ENCODE data around the gene GRPEL2.

The GRPEL2 gene

DNA sequence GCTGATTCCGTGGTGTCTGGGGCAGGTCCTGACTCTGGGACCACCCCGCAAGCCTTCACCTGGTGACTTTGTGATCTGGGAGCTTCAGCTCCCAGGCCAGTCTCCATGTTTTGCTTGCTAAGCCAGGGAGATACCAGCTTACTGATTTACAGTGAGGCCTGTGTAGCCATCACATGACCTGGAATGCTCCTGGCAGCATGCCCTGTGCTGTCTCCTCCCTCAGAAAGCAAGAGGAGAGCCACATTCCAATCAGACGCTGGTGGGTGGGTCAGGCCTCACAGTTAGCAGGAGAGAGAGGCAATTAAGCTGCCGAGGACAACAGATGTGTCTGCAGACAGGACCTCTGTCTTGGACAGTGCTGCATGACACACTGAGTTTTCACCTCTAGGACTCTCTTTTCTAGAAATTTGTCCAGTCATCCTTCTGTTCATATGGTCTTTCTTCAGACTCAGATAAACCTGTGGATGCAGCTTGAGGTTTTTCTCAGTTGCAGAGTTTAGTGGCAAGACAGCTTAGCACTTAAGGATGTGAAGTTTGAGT lies 24.4 kb upstream of the GRPEL2 start:
- no peak for DNase-seq

DNA sequence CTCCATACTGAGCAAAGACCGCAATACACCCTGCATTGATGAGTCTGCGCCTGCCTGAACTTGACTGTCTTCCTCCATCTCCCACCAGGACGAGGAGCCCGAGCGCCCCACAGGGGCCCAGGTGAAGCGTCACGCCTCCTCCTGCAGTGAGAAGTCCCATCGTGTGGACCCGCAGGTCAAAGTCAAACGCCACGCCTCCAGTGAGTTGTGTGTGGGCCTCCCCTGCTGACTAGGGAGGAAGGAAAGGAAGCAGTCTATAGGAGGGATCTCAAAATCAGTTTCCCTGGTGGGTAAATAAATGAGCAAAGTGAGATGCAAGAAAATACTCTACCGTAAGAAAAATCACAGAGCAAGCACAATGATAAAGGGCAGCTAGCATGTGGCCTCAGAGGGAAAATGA lies 22.8 kb upstream of the GRPEL2 start:
- DNase-seq: no peak

DNA sequence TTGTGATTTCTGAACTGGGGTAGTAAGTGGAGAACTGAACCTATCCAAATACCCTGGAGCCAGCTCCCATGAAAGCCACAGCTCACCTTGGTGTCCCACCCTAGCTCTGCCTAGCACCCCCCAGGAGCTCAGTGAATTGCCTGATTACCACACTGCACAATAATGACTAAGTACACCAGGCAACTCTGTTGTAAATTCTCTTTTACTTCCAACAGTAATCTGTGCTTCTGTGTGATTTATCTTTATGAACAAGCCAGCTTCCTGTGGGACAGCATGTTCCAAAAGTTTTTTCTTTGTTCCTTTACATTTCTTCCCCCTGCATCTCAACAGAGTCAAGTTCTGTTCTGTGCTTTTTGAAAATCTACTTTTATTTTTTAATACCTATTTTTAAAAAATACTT lies 22.1 kb upstream of the GRPEL2 start:
- no peak for DNase-seq

DNA sequence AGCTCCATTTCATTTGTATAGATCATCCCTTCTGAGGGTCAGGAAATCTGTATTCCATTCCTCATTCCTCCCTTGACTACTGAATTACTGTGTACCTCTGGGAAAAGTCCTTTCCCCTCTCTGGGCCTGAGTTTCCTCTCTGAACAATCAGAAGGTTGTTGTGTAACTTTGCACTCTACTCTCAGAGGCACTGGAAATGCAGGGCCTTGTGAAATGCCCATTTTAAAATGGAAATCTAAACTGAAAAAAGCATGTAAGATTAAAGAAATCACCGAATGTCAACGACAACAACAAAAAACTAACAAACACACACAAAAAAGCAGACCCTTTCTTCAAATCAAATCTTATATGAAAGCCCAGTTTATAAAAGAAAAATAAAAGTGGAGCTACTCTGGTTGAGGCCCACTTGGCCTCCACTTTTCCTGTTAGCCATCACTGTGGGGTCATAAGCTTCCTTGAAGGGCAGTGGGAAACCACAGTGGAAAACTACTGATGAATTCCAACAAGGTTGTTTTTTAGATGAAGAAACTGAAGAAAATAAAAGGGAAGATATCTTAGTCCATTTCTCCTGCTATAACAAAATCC lies 21.6 kb upstream of the GRPEL2 start:
- no peak for DNase-seq

DNA sequence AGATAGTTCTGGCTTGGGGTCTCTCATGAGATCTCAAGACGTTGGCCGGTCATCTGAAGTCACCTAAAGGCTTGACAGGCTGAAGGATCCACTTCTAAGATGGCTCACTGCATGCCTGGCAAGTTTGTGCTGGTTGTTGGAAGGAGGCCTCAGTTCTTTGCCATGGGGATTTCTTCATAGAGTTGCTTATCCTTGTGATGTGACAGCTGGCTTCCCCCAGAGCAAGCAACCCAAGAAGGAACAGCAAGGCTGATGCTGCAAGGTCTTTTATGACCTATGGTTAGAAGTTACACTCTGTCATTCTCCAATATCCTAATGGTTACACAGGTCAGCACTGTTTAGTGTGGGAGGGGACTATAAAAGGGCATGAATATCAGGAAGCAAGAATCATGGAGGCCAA lies 20.7 kb upstream of the GRPEL2 start:
- no peak for DNase-seq

DNA sequence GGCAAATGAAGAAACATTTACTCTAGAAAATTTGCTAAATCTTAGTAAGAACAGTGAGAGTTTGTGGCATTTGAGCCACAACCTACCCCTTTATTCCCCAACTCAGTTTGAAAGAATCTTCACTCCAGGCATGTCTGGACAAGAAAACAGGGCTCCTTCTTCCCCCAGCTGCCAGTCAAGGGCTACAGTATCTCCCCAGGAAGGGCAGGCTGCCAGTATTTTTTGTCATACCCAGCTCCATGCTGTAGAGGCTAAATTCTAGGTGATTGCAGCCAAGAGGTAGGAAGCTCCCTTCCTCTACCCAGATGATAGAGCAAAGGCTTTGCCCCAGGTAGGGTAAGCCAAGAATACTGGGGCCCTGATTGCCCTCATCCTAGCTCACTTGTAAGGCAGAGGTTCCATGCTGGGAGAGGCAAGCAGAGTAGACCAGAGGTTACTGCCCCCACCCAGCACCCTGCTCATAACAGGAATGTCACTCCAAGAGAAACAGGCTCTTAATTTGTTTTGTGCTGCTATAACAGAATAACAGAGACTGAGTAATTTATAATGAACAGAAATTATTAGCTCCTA lies 20.0 kb upstream of the GRPEL2 start:
- DNase-seq: no peak

DNA sequence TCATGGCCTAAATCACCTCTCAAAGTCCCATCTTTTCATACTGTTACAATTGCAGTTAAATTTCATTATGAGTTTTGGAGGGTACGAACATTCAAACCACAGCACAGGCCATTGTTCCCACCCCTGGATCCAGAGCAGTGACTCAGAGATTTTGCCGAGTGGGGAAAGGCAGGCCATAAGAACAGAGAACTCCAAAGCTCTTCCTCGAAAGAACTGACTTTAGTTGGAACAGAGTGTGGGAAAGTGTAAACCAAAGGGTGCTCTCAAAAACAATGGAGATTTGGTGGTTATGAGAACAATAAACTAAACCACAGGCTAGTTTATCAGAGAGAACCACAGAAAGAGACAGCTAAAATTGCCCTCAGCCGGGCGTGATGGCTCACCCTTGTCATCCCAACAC lies 19.4 kb upstream of the GRPEL2 start:
- DNase-seq: no peak

- no peak for DNase-seq
Observed at GRCh38 chr5:149326611-149327010, 18.7 kb upstream of the GRPEL2 start.

DNA sequence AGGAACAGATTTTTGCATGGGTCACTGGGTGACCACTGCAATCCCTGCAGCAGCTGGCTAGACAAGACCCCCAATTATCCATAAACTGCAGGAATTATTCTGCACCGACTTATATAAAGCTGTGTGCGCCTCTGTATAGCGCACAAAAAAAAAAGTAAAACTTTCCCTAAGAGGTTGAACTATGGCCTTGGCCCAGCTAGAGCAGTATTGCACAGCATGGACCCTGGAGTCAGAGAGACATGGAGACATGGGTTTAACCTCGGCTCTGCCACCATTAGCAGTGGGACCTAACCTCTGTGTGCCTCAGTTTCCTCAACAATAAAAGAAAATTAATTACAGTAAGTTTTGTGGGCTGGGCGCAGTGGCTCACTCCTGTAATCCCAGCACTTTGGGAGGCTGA lies 17.1 kb upstream of the GRPEL2 start:
- DNase-seq: no peak

DNA sequence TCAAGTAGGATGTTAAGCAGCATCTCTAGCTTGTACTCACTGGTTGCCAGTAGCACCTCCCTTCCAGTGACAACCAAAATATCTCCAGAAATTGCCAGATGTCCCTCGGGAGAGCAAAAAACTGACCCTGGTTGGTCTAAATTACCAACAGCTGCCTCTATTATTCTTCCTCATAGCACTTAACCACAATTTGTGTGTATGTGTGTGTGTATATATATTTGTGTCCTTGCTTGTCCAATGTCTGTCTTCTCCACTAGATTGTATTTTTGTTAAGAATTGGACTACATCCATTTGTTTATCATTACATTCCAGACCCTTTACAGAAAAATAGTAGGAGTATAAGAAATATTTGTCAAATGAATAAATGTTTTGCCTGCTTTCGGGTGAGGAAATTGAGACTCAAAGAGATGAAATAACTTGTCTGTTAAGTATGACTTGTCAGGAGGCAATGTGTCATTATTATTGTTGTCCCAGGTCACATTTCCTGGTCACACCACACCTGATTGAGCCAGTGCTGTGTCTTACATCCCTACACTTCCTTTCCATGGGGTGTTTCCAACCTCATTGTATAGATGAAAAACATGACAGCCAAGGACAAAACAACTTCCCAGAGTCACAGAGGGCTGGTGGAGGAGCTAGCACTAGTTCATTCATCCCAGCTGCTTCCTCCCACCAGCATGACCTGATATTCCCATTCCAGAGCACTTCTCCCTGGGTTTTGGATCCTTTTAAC lies 11.4 kb upstream of the GRPEL2 start:
- no peak for DNase-seq

DNA sequence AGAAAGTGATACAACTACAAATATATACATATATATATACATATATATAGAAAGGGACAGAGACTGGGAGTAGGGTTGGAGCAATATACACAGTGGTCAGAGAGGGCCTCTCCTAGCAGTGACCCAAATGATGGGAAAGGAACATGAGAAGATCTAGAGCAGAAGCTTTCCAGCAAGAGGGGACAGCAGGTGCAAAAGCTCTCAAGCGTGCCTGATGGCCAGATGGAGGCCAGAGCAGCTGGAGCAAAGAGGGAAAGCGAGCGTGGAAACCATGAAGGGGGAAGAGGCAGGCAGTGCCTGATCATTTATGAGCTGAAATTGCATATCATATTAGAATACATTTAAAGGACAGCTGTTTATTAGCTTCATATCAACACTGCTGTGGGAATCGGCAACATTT lies 7.6 kb upstream of the GRPEL2 start:
- DNase-seq: no peak

- no peak for DNase-seq
Observed at GRCh38 chr5:149338364-149338763, 6.9 kb upstream of the GRPEL2 start.

GRCh38 chr5:149340920-149341319 lies 4.4 kb upstream of the GRPEL2 start:
- no peak for DNase-seq

DNA sequence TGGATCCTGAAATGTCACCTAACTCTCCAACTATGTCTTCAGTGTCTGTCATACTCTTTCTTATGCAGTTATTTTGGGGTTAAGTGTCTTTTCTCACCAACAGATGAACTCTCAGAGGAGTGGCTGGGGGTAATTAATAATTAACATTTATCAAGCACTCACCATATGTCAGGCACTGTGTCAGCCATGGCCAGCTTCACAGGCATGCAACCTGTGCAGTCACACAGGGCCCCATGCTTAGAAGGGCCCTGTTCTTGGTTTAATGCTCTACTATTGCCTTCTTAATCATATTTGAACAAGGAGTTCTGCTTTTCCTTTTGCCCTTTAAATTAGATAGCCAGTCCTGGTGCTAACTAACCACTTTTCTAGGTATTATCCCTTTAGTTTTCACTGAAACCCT lies 3.4 kb upstream of the GRPEL2 start:
- DNase-seq: no peak

DNA sequence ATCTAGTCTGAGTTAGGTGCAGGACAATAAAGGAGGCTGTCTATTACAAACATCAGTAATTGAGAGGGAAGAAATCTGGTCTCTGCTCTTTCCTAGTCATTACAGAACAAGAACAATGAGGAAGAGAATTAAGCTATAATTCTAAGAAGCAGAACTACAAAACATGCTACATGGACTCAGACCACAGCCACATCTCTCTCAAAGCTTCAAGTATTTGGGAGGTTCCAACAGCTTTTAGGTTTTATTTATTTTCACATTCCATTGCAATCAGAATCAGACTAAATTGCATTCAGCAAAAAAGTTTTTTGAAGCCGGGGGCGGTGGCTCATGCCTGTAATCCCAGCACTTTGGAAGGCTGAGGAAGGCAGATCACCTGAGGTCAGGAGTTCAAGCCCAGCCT lies 1.1 kb upstream of the GRPEL2 start:
- no peak for DNase-seq

- peak in 1 of 2 experiments; percentile 18 for DNase-seq
Observed at GRCh38 chr5:149345892-149346222, 558 bp downstream of the GRPEL2 start.

DNA sequence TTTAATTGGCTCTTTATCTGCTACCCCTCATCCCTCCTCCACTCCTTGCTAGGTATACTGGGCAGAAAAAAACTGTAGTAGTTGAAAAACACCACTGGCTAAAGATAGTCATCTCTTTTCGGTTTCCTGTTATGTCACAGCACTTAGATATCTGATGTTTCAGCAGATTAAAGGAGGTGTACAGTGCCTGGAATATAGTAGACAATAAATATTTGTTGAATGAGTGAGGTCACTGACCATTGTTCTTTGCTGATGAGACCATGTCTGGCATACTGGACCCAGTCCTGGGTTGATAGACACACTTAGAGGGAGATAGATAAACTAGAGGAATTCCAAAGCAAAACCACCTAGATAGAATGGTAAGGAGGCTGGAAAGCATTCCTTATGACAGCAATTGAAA lies 3.2 kb downstream of the GRPEL2 start:
- no peak for DNase-seq

DNA sequence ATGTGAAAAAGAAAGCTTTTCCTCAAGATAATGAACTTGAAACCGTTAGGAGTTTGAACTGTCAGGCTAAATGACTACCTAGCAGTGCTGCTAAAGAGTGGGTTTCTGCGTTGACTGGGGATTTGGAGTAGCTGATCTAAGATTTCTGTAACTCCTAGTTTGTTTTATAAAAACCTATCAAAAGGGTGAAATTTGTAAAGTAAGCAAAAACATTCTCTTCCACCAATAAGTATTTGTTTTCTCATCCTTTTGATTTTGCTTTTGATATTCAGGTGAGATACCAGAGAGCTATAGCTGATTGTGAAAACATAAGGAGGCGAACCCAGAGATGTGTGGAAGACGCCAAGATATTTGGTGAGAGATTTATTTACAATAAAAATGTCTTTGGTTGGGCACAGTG lies 4.1 kb downstream of the GRPEL2 start:
- no peak for DNase-seq

DNA sequence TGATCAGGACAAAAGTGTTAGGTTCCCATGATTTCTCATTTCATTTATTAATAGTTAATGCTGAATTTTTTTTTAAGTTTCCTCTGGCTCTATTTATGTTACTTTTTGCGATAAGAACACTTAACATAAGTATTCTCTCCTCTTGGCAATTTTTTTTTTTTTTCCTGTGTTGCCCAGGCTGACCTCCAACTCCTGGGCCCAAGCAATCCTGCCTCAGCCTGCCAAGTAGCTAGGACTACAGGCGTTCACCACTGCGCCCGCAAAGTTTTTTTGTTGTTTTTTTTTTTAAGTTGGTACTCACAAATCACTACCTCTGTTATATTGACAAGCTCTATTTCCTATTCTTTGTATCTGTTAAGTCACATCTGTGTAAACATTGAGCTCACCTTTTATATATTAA lies 6.9 kb downstream of the GRPEL2 start:
- DNase-seq: no peak

DNA sequence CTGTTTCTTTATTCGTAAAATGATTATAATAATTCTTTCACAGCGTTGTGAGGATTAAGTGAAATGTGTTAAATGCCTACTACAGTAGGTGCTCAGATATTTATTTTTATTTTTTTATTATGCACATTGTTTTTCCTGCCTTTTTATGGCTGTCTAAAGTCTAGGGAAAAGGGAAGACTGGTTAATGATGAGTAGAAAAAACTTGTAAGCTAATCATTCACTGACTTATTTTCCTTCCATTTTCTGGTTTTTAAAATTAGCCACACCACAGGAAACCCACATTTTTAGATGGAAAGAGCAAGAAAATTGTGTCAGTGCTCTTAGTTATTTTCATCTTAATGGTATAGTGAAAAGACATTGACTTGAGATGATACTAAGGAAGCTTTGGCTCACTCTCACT lies 8.6 kb downstream of the GRPEL2 start:
- no peak for DNase-seq

- DNase-seq: no peak
Observed at GRCh38 chr5:149355688-149356087, 10.4 kb downstream of the GRPEL2 start.

- no peak for DNase-seq
Observed at GRCh38 chr5:149356391-149356790, 11.1 kb downstream of the GRPEL2 start.

- DNase-seq: peak; percentile 78 to 96
Observed at GRCh38 chr5:149357370-149358293, 12.3 kb downstream of the GRPEL2 start, which contains the start of gene PCYOX1L. Gene PCYOX1L (plus strand): TSS chr5:149358046. CDS start chr5:149358069, 23 bp downstream.

Measured in SW 1271 (cell line).